NCI-H1417 treated with DMSO at 0.1 percent for 48 hours (cell line): ENCODE measurements around the gene ING5.
"Not testable (repeated sequence)": the region's sequence is repeated elsewhere in the genome, so short reads cannot be mapped to it uniquely, and the experiment has no call there.

Experiments
- DNase-seq: peaks from one replicate; lab custom pipeline; 2025; lab: John Stamatoyannopoulos, UW

ING5 gene

DNA sequence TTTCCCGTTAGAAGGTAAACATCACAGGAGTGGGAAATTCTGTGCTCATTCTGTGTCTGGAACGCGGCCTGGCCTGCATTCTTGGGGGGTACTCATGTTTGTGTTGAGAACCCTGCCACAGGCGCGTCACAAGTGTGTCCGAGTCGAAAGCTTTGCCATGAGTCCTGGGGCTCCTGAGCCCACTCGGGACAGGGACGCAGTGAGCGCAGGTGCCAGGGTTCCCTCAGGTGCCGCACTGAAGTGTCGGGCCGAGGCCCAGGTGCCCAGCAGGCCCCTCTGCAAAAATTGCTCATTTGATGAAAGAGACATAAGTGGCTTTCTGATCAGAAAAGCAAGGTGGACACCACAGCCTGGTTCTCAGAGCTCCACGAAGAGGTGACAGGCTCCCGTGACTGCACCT is 37.3 kb downstream of the ING5 start:
- no peak for DNase-seq

DNA sequence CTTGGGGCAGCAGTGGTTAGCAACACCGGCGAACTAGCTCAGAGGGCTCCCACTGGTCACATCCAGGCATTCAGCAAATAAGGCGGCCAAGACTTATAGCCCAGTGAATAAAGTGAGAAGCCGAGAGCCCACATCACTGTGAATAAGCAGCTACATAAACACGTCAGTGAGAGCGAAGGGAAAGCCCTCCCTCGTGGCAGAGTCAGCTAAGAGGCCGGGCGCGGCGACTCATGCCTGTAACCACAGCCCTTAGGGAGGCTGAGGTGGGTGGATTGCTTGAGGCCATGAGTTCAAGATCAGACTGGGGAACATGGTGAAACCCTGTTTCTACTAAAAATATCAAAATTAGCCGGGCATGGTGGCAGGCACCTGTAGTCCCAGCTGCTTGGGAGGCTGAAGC is 37.8 kb downstream of the ING5 start:
- no peak for DNase-seq

DNA sequence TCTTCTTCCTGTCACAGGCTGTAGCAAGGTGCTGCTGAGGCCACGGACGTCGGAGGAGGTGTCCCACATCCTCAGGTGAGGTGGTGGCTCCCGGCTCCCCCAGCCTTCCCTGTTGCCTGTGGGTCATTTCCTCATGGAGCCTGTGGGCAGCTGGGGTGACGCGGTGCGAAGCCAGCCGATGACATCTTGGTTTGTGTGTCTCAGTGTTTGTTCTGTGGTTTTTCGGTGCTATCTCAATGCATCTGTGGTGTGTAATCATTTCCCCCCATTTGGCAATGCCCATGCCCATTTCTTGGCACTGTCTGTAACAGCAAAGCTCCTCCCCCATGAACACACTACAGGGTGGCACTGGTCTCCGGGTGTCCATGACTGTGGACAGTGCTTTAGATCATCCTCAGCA is 39.2 kb downstream of the ING5 start:
- DNase-seq: no peak

GRCh38 chr2:241742320-241742939 is 40.6 kb downstream of the ING5 start:
- DNase-seq: no peak

DNA sequence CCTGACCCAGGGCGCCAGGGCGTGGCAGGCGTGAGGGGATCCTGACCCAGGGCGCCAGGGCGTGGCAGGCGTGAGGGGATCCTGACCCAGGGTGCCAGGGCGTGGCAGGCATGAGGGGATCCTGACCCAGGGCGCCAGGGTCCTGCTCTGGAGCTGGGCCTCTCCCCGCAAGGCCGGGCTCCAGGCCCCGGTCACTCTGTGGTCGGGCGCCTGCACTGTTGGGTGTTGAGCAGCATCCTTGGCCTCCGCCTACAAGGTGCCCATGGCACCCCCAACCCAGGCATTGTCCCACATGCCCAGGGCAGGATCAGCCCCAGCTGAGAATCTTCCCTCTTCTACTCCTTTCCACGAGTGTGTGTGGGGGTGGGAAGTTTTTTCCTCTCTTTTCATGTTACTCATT is 41.2 kb downstream of the ING5 start:
- not testable (repeated sequence) for DNase-seq

GRCh38 chr2:241743620-241744019 is 41.8 kb downstream of the ING5 start:
- no peak for DNase-seq

- DNase-seq: no peak
These were observed 42.4 kb downstream of the ING5 start for GRCh38 chr2:241744028-241744754.

DNA sequence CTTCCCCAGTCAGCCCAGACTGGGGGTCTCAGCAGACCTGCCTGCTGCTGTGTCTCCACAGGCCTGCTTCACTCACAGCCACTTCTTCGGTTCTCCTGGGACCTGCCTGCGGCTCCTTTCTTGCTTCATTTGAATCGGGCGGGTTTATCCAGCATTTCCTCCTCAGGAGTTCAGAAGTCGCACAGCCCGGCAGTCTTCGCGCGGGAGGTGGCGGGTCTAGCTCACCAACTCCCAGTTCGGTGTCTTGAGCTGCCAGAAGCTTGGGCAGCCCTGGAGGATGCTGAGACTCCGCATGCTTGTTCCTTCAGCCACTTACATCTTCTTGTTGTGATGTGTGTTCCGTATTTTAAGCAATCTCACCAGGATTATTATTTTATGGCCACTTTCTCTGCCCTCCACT is 43.4 kb downstream of the ING5 start:
- no peak for DNase-seq

- DNase-seq: no peak
These were observed 44.2 kb downstream of the ING5 start for GRCh38 chr2:241746084-241746483.

GRCh38 chr2:241748468-241749256 is 46.8 kb downstream of the ING5 start:
- no peak for DNase-seq

GRCh38 chr2:241750076-241750840 is 48.4 kb downstream of the ING5 start:
- no peak for DNase-seq

- DNase-seq: no peak
These were observed 49.3 kb downstream of the ING5 start for GRCh38 chr2:241751152-241751551.

- no peak for DNase-seq
These were observed 49.9 kb downstream of the ING5 start for GRCh38 chr2:241751776-241752175.

- no peak for DNase-seq
These were observed 50.4 kb downstream of the ING5 start for GRCh38 chr2:241752253-241752652.

- DNase-seq: no peak
These were observed 50.9 kb downstream of the ING5 start for GRCh38 chr2:241752689-241753276.

- DNase-seq: no peak
These were observed 51.7 kb downstream of the ING5 start for GRCh38 chr2:241753493-241753892.

DNA sequence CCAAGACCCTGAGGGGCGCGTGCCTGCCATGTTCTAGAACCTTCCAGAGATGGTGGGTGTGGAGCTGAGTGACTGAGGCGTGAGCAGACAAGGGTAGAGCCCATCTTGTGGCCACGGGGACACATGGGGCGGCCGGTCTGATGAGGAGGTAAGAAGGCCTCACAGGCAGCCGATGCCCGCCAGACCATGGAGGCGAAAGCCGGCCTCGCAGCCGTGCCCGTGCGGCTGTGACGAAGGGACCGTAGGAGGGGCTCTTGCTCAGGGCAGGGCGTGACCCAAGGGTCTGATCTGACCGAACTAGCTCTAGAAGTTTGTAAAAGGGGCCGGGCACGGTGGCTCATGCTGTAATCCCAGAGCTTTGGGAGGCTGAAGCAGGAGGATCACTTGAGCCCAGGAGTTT is 52.2 kb downstream of the ING5 start:
- DNase-seq: no peak

- no peak for DNase-seq
These were observed 53.3 kb downstream of the ING5 start for GRCh38 chr2:241755166-241755565.

- DNase-seq: no peak
These were observed 53.9 kb downstream of the ING5 start for GRCh38 chr2:241755777-241756176.

- DNase-seq: no peak
These were observed 57.4 kb downstream of the ING5 start for GRCh38 chr2:241759067-241759807.

- DNase-seq: not testable (repeated sequence)
These were observed 58.1 kb downstream of the ING5 start for GRCh38 chr2:241759893-241760292.
